C4-2B (cell line): ENCODE measurements around the gene SLC16A3.

Source experiments
- ZFX ChIP-seq: fragments of 450-650 bp; IDR thresholded peaks from 2 replicates; pipeline ENCODE4 v1.6.1; 2017
- TF ChIP-seq, protein P1 (sequence below): fragments of 450-650 bp; conservative IDR thresholded peaks from 2 replicates; pipeline ENCODE4 v1.5.1; 2017; ENCODE audit warnings: mild to moderate bottlenecking

DNA sequence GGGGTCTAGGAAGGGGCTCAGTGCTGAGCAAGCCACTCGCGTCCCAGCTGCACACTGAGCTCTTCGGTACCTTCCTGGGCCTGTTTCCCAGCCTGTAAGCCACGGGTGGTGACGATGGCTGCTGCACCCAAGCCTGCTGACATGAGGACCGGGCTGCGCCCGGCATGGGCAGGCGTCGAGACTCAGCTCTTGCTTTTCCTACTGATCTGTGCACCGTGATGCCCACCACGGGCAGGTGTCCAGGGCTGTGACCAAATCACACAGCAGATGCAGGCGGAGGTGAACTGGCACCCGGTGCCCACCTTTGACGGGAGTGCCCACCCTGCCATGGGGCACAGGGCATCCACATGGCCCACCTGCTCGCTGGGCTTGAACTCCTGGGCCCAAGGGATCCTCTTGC, 34.1 kb upstream of the SLC16A3 start:
- TF ChIP-seq, protein P1, sequence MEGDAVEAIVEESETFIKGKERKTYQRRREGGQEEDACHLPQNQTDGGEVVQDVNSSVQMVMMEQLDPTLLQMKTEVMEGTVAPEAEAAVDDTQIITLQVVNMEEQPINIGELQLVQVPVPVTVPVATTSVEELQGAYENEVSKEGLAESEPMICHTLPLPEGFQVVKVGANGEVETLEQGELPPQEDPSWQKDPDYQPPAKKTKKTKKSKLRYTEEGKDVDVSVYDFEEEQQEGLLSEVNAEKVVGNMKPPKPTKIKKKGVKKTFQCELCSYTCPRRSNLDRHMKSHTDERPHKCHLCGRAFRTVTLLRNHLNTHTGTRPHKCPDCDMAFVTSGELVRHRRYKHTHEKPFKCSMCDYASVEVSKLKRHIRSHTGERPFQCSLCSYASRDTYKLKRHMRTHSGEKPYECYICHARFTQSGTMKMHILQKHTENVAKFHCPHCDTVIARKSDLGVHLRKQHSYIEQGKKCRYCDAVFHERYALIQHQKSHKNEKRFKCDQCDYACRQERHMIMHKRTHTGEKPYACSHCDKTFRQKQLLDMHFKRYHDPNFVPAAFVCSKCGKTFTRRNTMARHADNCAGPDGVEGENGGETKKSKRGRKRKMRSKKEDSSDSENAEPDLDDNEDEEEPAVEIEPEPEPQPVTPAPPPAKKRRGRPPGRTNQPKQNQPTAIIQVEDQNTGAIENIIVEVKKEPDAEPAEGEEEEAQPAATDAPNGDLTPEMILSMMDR = no peak
- TF ChIP-seq ZFX = no peak
